Activated CD8-positive, alpha-beta T cell treated with anti-CD3 and anti-CD28 coated beads, Interleukin-2, amount 10 ng/mL, durations not matched to agents 7 days and 5 days (primary cell): ENCODE results near the gene KRTAP4-4. TPM values are rescaled to one million over a fixed set of nuclear protein-coding genes. Genes with fewer than 3 reads are reported as not detected.
"Not testable (repeated sequence)": the region's sequence is repeated elsewhere in the genome, so short reads cannot be mapped to it uniquely, and the experiment has no call there.

Experiments used
- ATAC-seq: fragments of 150-1000 bp; cut with Tn5 transposase; one replicate; pipeline ENCODE4 v1.10.0; 2021; ENCODE audit warnings: moderate library complexity
- CTCF ChIA-PET: fragments of 350-600 bp; sonication (Branson Sonifier 250); formaldehyde crosslinking; loops from one replicate; lab custom pipeline; 2021; ENCODE audit warnings: antibody characterized with exemption; lab: Charles Lee
- POLR2A ChIA-PET: fragments of 350-600 bp; sonication (Branson Sonifier 250); formaldehyde crosslinking; loops from one replicate; lab custom pipeline; 2021; ENCODE audit warnings: antibody characterized with exemption; lab: Charles Lee
- DNase-seq: peaks from one replicate; pipeline ENCODE4 v3.0.0-alpha.2; 2020
- H3K27ac Mint-ChIP-seq: one replicate; pipeline ENCODE4 v1.8.0; 2021; ENCODE audit warnings: mild to moderate bottlenecking, mixed read lengths
- H3K27me3 Mint-ChIP-seq: one replicate; pipeline ENCODE4 v1.8.0; 2021; ENCODE audit warnings: low read depth, mixed read lengths
- H3K36me3 Mint-ChIP-seq: one replicate; pipeline ENCODE4 v1.8.0; 2021; ENCODE audit warnings: low read depth, mixed read lengths
- H3K4me1 Mint-ChIP-seq: one replicate; pipeline ENCODE4 v1.8.0; 2021; ENCODE audit warnings: low read depth, mixed read lengths
- H3K4me3 Mint-ChIP-seq: one replicate; pipeline ENCODE4 v1.8.0; 2021; ENCODE audit warnings: mild to moderate bottlenecking, mixed read lengths
- H3K9me3 Mint-ChIP-seq: one replicate; pipeline ENCODE4 v1.8.0; 2022; ENCODE audit warnings: mixed read lengths; ENCODE audit not compliant: insufficient read depth
- total RNA-seq, 2 experiments: library from RNA; stranded (reverse); gene quantifications; one replicate each; pipeline ENCODE4 v1.2.3, GENCODE V29; 2021

The KRTAP4-4 gene
- total RNA-seq, 2 experiments from 2014 or later: not detected

DNA sequence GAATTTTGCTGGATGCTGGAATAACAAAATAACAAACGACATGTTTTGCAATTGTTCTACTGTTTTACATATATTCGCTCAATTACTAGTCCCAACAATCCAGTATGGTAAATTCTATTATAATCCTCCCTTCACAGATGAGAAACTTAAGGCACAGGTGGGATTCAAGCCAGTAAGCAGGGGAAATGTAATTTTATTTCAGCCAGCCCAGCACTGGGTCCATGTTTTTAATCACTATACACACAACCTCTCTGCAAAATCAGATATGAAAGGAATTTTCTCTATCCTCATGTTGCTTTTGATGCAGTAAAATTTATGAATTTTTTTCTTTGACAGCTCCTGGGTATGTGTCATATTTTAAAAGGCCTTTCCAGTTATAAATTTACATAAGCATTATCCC, 15.3 kb downstream of the KRTAP4-4 start:
- peaks cover 10% of the 10 kb centered on the region for H3K9me3 Mint-ChIP-seq
- ATAC-seq (no peak), DNase-seq (no peak)
- CTCF ChIA-PET: no interaction called here
- H3K27me3 Mint-ChIP-seq: no peaks in the 10 kb centered on the region
- POLR2A ChIA-PET: no interaction called here
- no peak overlapping the region for H3K4me3 Mint-ChIP-seq
- no peaks in the 10 kb centered on the region for H3K36me3 Mint-ChIP-seq
- H3K27ac Mint-ChIP-seq: no peak overlapping the region
- no peaks in the 10 kb centered on the region for H3K4me1 Mint-ChIP-seq

DNA sequence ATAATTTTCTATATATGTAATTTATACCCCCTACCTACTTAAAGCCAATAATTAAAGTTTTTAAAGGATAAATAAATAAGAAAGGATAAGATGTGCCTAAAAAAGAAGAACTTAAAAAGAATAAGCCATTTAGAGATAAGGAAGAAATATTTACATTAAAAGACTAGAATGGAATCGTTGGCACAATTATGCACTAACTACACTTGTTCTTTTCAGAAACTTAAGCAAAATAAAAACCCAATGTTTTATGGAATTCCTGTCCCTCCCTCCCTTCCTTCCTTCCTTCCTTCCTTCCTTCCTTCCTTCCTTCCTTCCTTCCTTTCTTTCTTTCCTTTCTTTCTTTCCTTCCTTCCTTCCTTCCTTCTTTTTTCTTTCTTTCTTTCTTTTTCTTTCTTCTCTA, 15.7 kb downstream of the KRTAP4-4 start:
- DNase-seq (no peak), ATAC-seq (no peak)
- Mint-ChIP-seq H3K9me3 (peaks cover 10% of the 10 kb centered on the region), H3K4me3 (no peak overlapping the region), H3K27me3 (no peaks in the 10 kb centered on the region), H3K36me3 (no peaks in the 10 kb centered on the region), H3K27ac (no peak overlapping the region), H3K4me1 (no peaks in the 10 kb centered on the region)
- ChIA-PET POLR2A (no interaction called here), CTCF (no interaction called here)

DNA sequence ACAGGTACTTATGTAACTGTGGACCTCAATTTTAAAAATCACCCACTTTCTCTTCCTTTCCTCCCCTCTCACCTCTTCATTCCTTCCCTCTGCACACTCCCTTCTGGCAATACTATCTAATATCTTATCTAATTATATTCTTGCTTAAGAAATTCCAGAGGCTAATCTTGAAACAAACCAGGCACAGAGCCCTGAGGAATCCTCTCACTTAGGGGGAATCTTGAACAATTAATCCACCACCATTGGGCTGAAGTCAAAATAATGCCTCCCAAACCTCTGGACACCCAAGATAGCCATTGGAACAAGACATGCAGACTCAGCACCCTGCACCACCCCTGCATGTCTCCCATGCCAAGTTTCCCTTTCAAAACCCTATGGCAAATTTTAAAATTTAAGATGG, 19.2 kb downstream of the KRTAP4-4 start:
- POLR2A ChIA-PET: no interaction called here
- ATAC-seq (no peak), DNase-seq (no peak)
- Mint-ChIP-seq H3K36me3 (peaks cover 3% of the 10 kb centered on the region), H3K4me3 (no peak overlapping the region), H3K27ac (no peak overlapping the region), H3K9me3 (peaks cover 10% of the 10 kb centered on the region), H3K4me1 (no peaks in the 10 kb centered on the region), H3K27me3 (no peaks in the 10 kb centered on the region)
- CTCF ChIA-PET: no interaction called here

DNA sequence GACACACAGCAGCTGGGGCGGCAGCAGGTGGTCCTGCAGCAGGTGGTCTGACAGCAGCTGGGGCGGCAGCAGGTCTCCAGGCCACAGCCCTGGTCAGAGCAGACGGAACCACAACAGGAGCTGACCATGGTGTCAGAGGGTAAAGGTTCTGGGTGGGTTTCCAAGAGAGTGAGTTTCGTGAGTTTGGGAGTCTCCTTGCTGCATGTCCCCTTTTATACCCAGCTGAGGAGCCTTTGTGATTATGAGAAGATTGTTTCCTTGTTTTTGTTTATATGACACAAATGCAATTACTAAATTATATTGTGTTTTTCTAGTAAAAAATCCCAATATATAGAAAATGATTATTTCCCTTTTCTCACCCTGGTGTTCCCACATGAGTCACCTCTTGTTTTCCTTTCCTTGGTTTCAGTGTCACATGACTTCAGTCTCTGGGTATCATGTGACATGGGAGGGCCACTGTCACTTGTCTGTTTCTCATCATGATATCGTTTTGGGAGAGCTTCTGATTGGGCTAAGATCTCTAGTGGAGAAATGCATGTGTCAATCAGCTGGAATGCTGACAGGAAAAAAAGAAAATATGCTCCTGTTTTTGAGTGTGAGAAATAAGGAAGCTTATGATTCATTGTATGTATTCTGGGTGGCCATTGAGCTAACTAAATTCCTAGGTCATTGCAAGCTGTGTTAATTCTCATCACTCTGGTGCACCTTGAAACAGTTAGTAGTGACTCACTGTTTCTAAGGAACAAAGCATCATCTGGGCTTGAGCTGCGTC, 20.0 kb downstream of the KRTAP4-4 start, which contains the start of gene KRTAP4-6:
Gene KRTAP4-6, minus strand, starts transcription at position 185 of the 772 bp plus-strand sequence. Its CDS starts 57 bp downstream, at position 128.
- Mint-ChIP-seq H3K4me1 (no peaks in the 10 kb centered on the region), H3K9me3 (peaks cover 10% of the 10 kb centered on the region), H3K27ac (no peak within 1 kb of the TSS), H3K36me3 (peaks cover 3% of the 10 kb centered on the region), H3K27me3 (no peaks in the 10 kb centered on the region), H3K4me3 (no peak within 1 kb of the TSS)
- DNase-seq (no peak), ATAC-seq (no peak)
- POLR2A ChIA-PET: no interaction called here
- CTCF ChIA-PET: no interaction called here

DNA sequence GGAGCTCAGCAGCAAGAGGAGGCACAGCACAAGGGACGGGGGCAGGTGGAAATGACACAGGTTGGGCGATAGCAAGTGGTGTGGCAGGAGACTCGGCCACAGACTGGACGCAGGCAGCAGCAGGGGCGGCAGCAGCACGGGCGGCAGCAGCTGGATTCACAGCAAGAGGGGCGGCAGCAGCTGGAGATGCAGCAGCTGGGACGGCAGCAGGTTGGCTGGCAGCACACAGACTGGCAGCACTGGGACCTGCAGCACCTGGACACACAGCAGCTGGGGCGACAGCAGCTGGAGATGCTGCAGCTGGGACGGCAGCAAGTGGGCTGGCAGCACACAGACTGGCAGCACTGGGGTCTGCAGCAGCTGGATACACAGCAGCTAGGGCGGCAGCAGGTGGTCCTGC, 20.7 kb downstream of the KRTAP4-4 start:
- H3K4me1 Mint-ChIP-seq, CTCF ChIA-PET, H3K4me3 Mint-ChIP-seq, H3K27ac Mint-ChIP-seq, H3K36me3 Mint-ChIP-seq, DNase-seq, H3K27me3 Mint-ChIP-seq, ATAC-seq, POLR2A ChIA-PET: not testable (repeated sequence)
- H3K9me3 Mint-ChIP-seq: peaks cover 10% of the 10 kb centered on the region

DNA sequence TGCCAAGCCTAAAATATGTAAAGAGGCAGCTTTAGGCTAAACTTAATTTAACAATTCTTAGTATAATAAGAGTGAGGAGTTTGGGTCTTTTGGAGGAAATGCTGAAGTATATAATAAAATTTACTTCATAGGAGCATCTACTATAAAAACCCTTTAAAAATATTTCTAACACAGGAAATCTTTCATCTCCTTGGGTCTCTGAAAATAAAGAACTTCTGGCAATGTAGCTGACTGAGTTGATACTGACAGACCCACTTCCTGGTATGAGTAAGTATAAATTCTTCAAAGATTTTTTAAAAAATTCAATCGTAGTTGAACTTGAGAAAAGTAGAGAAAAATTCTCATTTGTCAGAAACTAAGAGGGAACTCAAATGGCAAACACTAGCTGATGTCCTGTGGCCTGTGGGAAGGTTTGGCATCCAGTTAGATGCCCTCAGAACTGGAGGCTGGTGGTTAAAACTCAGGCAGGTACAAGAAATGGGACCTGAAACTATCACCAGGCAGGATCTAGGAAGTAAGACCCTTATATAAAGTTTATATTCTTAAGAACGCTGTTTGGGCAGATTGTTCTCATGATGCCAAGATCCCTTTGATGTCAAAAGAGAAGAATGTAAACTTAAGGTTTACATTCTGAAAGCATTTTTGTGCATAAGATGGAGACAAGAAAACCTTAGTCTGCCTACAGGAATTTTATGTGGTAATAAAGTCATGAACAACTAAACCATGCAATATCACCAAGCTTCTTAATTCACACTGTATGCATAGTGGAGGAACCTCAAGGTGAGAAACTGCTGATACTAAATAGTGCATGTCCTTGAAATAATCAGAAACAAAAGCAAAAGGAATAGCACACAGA, 26.4 kb downstream of the KRTAP4-4 start:
- ChIA-PET POLR2A (no interaction called here), CTCF (no interaction called here)
- no peaks in the 10 kb centered on the region for H3K9me3 Mint-ChIP-seq
- no peaks in the 10 kb centered on the region for H3K27me3 Mint-ChIP-seq
- H3K36me3 Mint-ChIP-seq: no peaks in the 10 kb centered on the region
- ATAC-seq (no peak), DNase-seq (no peak)
- H3K27ac Mint-ChIP-seq: no peak overlapping the region
- H3K4me3 Mint-ChIP-seq: no peak overlapping the region
- peaks cover 3% of the 10 kb centered on the region for H3K4me1 Mint-ChIP-seq

DNA sequence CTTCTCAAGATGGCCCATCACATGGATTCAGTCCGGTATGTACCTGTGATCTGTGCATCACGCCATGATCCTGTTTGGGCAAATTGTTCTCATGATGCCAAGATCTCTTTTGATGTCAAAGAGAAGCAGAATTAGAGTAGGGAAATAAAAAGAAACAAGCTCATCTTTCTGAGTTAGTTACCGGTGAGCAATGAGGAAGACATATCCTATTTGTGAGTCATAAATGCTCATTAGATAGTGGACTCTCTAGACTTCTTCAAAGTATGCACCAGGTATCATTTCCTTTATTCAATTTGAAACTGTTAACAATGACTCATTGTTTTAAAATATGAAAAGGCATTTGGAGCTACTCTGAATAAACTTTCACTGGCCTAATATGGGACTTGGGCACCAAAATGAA, 28.6 kb downstream of the KRTAP4-4 start:
- Mint-ChIP-seq H3K4me3 (no peak overlapping the region), H3K4me1 (peaks cover 3% of the 10 kb centered on the region), H3K27ac (no peak overlapping the region), H3K27me3 (no peaks in the 10 kb centered on the region), H3K9me3 (no peaks in the 10 kb centered on the region), H3K36me3 (no peaks in the 10 kb centered on the region)
- POLR2A ChIA-PET: no interaction called here
- DNase-seq (no peak), ATAC-seq (no peak)
- CTCF ChIA-PET: no interaction called here

DNA sequence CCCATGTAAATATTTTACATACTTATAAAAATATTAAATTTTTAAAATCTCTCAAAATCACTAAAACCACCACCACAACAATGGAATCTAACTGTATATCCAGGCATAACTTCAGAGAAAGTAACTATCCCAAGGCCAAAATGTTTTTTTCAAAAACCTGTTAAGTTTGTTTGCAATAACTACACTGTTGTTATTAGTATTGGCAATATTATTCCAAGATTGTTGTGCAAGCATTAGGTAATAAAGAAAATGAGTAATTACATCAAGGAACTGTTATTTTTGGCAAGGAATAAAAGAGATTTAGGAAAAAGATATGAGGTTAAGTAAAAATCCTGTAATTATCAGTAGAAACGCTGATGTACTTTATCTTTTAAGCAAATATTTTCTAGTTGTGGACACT, 33.2 kb downstream of the KRTAP4-4 start:
- ChIA-PET POLR2A (no interaction called here), CTCF (no interaction called here)
- Mint-ChIP-seq H3K36me3 (no peaks in the 10 kb centered on the region), H3K4me3 (no peak overlapping the region), H3K9me3 (no peaks in the 10 kb centered on the region), H3K4me1 (peaks cover 21% of the 10 kb centered on the region), H3K27ac (no peak overlapping the region), H3K27me3 (no peaks in the 10 kb centered on the region)
- DNase-seq (no peak), ATAC-seq (no peak)

DNA sequence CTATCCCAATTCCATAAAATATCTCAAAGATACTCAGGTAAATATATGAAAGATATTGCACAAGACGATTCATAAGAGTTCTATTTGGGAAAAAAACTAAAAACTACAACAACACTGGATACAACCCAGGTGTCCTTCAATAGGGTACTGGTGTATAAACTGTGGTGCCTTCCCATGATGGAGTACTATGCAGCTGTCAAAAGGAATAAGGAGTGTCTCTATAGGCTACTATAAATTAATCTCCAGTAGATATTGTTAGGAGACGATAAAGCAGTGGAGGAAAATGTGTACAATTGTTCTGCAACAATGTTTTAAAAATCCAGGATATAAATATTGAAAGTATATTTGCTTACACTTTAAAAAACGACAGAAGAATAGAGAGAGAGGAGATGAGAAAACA, 34.1 kb downstream of the KRTAP4-4 start:
- ChIA-PET POLR2A (no interaction called here), CTCF (no interaction called here)
- DNase-seq (no peak), ATAC-seq (no peak)
- Mint-ChIP-seq H3K36me3 (no peaks in the 10 kb centered on the region), H3K27me3 (no peaks in the 10 kb centered on the region), H3K9me3 (no peaks in the 10 kb centered on the region), H3K27ac (no peak overlapping the region), H3K4me1 (peaks cover 21% of the 10 kb centered on the region), H3K4me3 (no peak overlapping the region)

DNA sequence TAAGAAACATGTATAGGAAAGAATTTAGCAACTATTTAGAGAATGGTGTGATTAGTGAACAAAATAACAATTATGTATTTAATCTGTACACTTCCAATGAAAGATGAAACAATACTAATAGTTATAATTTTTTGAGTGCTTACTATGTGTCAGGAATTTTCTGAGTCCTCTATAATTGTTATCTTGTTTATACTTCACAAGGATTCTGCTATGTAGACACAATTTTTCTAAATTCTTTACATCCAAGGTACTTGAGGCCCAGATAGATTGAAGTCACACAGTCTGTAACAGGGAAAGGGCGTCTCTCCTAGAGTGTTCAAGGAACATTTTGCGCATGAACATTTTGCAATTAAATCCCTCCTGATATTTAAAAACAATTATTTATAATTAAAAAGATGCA, 35.5 kb downstream of the KRTAP4-4 start:
- no peak overlapping the region for H3K27ac Mint-ChIP-seq
- H3K9me3 Mint-ChIP-seq: no peaks in the 10 kb centered on the region
- DNase-seq (no peak), ATAC-seq (no peak)
- H3K4me1 Mint-ChIP-seq: peaks cover 27% of the 10 kb centered on the region
- POLR2A ChIA-PET: no interaction called here
- H3K4me3 Mint-ChIP-seq: no peak overlapping the region
- CTCF ChIA-PET: no interaction called here
- no peaks in the 10 kb centered on the region for H3K27me3 Mint-ChIP-seq
- H3K36me3 Mint-ChIP-seq: peaks cover 1% of the 10 kb centered on the region

DNA sequence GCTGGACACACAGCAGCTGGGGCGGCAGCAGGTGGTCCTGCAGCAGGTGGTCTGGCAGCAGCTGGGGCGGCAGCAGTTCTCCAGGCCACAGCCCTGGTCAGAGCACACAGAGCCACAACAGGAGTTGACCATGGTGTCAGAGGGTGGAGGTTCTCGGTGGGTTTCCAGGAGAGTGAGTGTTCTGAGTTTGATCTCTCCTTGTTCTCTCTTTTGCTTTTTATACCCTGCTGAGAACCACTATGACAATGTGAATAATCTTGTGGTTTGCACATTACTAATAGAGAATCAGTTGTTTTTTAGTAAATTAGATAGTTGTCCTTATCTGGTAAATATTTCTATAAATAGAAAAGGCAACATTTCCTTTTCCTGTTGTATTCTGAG, 36.6 kb downstream of the KRTAP4-4 start, which contains the start of gene KRTAP4-12:
Gene KRTAP4-12, minus strand, starts transcription at position 192 of the 381 bp plus-strand sequence. Its CDS starts 60 bp downstream, at position 132.
- DNase-seq, H3K9me3 Mint-ChIP-seq, H3K27me3 Mint-ChIP-seq, POLR2A ChIA-PET, H3K36me3 Mint-ChIP-seq, H3K4me3 Mint-ChIP-seq, CTCF ChIA-PET, H3K27ac Mint-ChIP-seq, ATAC-seq: not testable (repeated sequence)
- peaks cover 30% of the 10 kb centered on the region for H3K4me1 Mint-ChIP-seq

DNA sequence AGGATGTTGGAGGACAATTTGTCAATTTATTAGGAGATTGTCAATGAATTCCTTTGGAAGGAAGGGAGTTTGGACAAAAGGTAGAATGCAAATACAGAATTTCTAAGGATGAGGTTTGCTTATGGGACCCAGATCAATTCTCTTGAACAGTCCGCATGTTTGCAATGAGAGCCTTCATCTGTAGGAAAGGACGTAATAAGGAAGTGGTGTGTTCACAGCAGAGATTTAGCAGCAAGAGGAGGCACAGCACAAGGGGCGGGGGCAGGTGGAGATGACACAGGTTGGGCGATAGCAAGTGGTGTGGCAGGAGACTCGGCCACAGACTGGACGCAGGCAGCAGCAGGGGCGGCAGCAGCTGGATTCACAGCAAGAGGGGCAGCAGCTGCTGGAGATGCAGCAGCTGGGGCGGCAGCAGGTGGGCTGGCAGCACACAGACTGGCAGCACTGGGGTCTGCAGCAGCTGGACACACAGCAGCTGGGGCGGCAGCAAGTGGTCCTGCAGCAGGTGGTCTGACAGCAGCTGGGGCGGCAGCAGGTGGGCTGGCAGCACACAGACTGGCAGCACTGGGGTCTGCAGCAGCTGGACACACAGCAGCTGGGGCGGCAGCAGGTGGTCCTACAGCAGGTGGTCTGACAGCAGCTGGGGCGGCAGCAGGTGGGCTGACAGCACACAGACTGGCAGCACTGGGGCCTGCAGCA, 37.1 kb downstream of the KRTAP4-4 start:
- H3K36me3 Mint-ChIP-seq, H3K27me3 Mint-ChIP-seq, ATAC-seq, DNase-seq, POLR2A ChIA-PET, H3K27ac Mint-ChIP-seq, H3K4me3 Mint-ChIP-seq, H3K9me3 Mint-ChIP-seq, CTCF ChIA-PET: not testable (repeated sequence)
- peaks cover 30% of the 10 kb centered on the region for H3K4me1 Mint-ChIP-seq
